ENCODE data around the gene PRKRA.

DNA sequence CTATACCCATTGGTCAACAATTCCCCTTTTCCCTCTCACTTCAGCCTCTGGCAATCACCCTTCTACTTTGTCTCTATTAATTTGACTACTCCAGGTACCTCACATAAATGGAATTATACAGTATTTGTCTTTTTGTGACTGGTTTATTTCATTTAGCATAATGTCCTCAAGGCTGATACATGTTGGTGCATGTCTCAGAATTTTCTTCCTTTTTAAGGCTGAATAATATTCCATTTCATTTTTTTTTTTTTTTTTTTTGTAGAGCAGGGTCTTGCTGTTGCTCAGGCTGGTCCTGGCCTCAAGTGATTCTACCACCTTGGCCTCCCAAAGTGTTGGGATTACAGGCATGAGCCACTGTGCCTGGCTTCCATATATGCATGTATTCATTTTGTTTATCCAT lies 25.5 kb upstream of the PRKRA start:
- TF ChIP-seq POLR2A (IDR thresholded peaks at IDR 0.05; ENCODE audit: borderline replicate concordance, extremely low read depth, insufficient read depth, insufficient read length) (no peak), JUND (IDR thresholded peaks at IDR 0.05) (no peak), SIN3A (IDR thresholded peaks at IDR 0.05; ENCODE audit: low read depth) (no peak), ZNF274 (IDR thresholded peaks at IDR 0.05; ENCODE audit: low read depth, low read length) (no peak), ELF1 (IDR thresholded peaks at IDR 0.05; ENCODE audit: borderline replicate concordance, low read depth) (no peak), EZH2 (IDR thresholded peaks at IDR 0.05) (no peak), TCF7L2 (IDR thresholded peaks at IDR 0.05; ENCODE audit: borderline replicate concordance, extremely low read depth, insufficient read depth, insufficient read length) (no peak), EZH2phosphoT487 (IDR thresholded peaks at IDR 0.05; ENCODE audit: borderline replicate concordance) (no peak)
- TF ChIP-seq, protein P1, sequence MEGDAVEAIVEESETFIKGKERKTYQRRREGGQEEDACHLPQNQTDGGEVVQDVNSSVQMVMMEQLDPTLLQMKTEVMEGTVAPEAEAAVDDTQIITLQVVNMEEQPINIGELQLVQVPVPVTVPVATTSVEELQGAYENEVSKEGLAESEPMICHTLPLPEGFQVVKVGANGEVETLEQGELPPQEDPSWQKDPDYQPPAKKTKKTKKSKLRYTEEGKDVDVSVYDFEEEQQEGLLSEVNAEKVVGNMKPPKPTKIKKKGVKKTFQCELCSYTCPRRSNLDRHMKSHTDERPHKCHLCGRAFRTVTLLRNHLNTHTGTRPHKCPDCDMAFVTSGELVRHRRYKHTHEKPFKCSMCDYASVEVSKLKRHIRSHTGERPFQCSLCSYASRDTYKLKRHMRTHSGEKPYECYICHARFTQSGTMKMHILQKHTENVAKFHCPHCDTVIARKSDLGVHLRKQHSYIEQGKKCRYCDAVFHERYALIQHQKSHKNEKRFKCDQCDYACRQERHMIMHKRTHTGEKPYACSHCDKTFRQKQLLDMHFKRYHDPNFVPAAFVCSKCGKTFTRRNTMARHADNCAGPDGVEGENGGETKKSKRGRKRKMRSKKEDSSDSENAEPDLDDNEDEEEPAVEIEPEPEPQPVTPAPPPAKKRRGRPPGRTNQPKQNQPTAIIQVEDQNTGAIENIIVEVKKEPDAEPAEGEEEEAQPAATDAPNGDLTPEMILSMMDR (IDR thresholded peaks at IDR 0.05 in 2 of 3, conservative IDR thresholded peaks at IDR 0.05 in 1 of 3; ENCODE audit: borderline replicate concordance in 1 of 3, insufficient read depth in 1 of 3, low read depth in 2 of 3, low read length in 2 of 3), result no peak
- TF ChIP-seq, protein P2, sequence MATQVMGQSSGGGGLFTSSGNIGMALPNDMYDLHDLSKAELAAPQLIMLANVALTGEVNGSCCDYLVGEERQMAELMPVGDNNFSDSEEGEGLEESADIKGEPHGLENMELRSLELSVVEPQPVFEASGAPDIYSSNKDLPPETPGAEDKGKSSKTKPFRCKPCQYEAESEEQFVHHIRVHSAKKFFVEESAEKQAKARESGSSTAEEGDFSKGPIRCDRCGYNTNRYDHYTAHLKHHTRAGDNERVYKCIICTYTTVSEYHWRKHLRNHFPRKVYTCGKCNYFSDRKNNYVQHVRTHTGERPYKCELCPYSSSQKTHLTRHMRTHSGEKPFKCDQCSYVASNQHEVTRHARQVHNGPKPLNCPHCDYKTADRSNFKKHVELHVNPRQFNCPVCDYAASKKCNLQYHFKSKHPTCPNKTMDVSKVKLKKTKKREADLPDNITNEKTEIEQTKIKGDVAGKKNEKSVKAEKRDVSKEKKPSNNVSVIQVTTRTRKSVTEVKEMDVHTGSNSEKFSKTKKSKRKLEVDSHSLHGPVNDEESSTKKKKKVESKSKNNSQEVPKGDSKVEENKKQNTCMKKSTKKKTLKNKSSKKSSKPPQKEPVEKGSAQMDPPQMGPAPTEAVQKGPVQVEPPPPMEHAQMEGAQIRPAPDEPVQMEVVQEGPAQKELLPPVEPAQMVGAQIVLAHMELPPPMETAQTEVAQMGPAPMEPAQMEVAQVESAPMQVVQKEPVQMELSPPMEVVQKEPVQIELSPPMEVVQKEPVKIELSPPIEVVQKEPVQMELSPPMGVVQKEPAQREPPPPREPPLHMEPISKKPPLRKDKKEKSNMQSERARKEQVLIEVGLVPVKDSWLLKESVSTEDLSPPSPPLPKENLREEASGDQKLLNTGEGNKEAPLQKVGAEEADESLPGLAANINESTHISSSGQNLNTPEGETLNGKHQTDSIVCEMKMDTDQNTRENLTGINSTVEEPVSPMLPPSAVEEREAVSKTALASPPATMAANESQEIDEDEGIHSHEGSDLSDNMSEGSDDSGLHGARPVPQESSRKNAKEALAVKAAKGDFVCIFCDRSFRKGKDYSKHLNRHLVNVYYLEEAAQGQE (IDR thresholded peaks at IDR 0.05; ENCODE audit: low read depth), result no peak
